GM21367 (cell line): ENCODE data around the gene PARPBP.
"Not testable (repeated sequence)": the region's sequence is repeated elsewhere in the genome, so short reads cannot be mapped to it uniquely, and the experiment has no call there.

Experiments
- ATAC-seq: cut with Tn5 transposase; IDR thresholded peaks from one replicate; pipeline ENCODE4 v1.9.1; 2021; ENCODE audit not compliant: unreplicated experiment

The PARPBP gene

GRCh38 chr12:102119674-102120563 is at the start of gene PARPBP, which contains the start of gene NUP37:
PARPBP (plus strand) TSS chr12:102120183; CDS start chr12:102123889, 3,706 bp downstream.
NUP37 (minus strand) TSS chr12:102120114; CDS start chr12:102118518, 1,596 bp downstream.
- peak; percentile 96 for ATAC-seq

- not testable (repeated sequence) for ATAC-seq
Observed at GRCh38 chr12:102072092-102072491, 47.9 kb upstream of the PARPBP start.

- ATAC-seq, result no peak
Observed at GRCh38 chr12:102080842-102081241, 39.1 kb upstream of the PARPBP start.

GRCh38 chr12:102089228-102089835 is 30.7 kb upstream of the PARPBP start:
- not testable (repeated sequence) for ATAC-seq

- ATAC-seq, result no peak
Observed at GRCh38 chr12:102093319-102093718, 26.7 kb upstream of the PARPBP start.

GRCh38 chr12:102095677-102096263 is 24.2 kb upstream of the PARPBP start:
- ATAC-seq, result no peak

- no peak for ATAC-seq
Observed at GRCh38 chr12:102096855-102097254, 23.1 kb upstream of the PARPBP start.

GRCh38 chr12:102106905-102107304 is 13.1 kb upstream of the PARPBP start:
- ATAC-seq, result no peak

GRCh38 chr12:102107970-102108369 is 12.0 kb upstream of the PARPBP start:
- ATAC-seq, result no peak

GRCh38 chr12:102110782-102111181 is 9.2 kb upstream of the PARPBP start:
- no peak for ATAC-seq

GRCh38 chr12:102114212-102114611 is 5.8 kb upstream of the PARPBP start:
- ATAC-seq, result no peak

- ATAC-seq, result no peak
Observed at GRCh38 chr12:102116392-102116791, 3.6 kb upstream of the PARPBP start.

- ATAC-seq, result no peak
Observed at GRCh38 chr12:102118874-102119273, 1.1 kb upstream of the PARPBP start.

- no peak for ATAC-seq
Observed at GRCh38 chr12:102120564-102120873, 536 bp downstream of the PARPBP start.

GRCh38 chr12:102120886-102121285 is 903 bp downstream of the PARPBP start:
- ATAC-seq, result no peak

- ATAC-seq, result not testable (repeated sequence)
Observed at GRCh38 chr12:102121328-102121727, 1.3 kb downstream of the PARPBP start.

GRCh38 chr12:102130720-102131119 is 10.7 kb downstream of the PARPBP start:
- ATAC-seq, result not testable (repeated sequence)

GRCh38 chr12:102131442-102131841 is 11.5 kb downstream of the PARPBP start:
- not testable (repeated sequence) for ATAC-seq

GRCh38 chr12:102137619-102138018 is 17.6 kb downstream of the PARPBP start:
- not testable (repeated sequence) for ATAC-seq

- not testable (repeated sequence) for ATAC-seq
Observed at GRCh38 chr12:102142866-102143373, 22.9 kb downstream of the PARPBP start.

- no peak for ATAC-seq
Observed at GRCh38 chr12:102144221-102144620, 24.2 kb downstream of the PARPBP start.
